ENCODE results near the gene RAP1B. TPM values are rescaled to one million over a fixed set of nuclear protein-coding genes. Genes with fewer than 3 reads are reported as not detected.

The RAP1B gene
- total and polyA plus RNA-seq, 2 of the 13 experiments (the other 11 are each of a cell fraction or from before 2014, with no cell fraction given), result 71.1 to 92.7 TPM

GRCh38 chr12:68621472-68622081 is 10.9 kb downstream of the RAP1B start:
- Histone ChIP-seq H3K4me2 (ENCODE audit: low read depth, low read length) (no peak overlapping the region), H3K79me2 (ENCODE audit: insufficient read depth, low read length) (peaks cover 99% of the 10 kb centered on the region), H3K36me3 (replicated peaks in 1 of 2; ENCODE audit: control insufficient read depth in 1 of 2, insufficient read depth in 2 of 2, low read length in 2 of 2) (peaks cover 0 to 8% of the 10 kb centered on the region in 2 experiments; a peak in 2 of 5 replicates), H4K20me1 (ENCODE audit: insufficient read depth, low read length) (peaks cover 56% of the 10 kb centered on the region), H3K4me1 (ENCODE audit: insufficient read depth, low read length) (peaks cover 40% of the 10 kb centered on the region), H3K4me3 (replicated peaks in 1 of 3; ENCODE audit: insufficient read depth in 1 of 3, low read depth in 2 of 3, low read length in 3 of 3) (no peak overlapping the region), H3K27ac (ENCODE audit: extremely low read length, insufficient read depth, low read length) (no peak overlapping the region), H3K27me3 (ENCODE audit: control insufficient read depth in 1 of 2, insufficient read depth in 2 of 2, low read length in 2 of 2) (no peaks in the 10 kb centered on the region), H3K9me3 (ENCODE audit: low read length) (no peaks in the 10 kb centered on the region), H2AFZ (ENCODE audit: low read length) (no peak overlapping the region), H3K9ac (ENCODE audit: insufficient read depth, low read depth, low read length) (no peak overlapping the region)
- no peak; the same call in 2 of the 3 replicates for ATAC-seq
- TF ChIP-seq SOX13 (IDR thresholded peaks at IDR 0.05), result no peak
- peak in 1 of 2 experiments; percentile 28; a peak in 1 of 4 replicates for TF ChIP-seq SOX13 (CRISPR knock-in tag; conservative IDR thresholded peaks at IDR 0.05 in 1 of 2, IDR thresholded peaks at IDR 0.05 in 1 of 2)
- no peak for TF ChIP-seq EHMT2 (IDR thresholded peaks at IDR 0.05; ENCODE audit: borderline replicate concordance, low read depth, low read length)
- no peak for FAIRE-seq
- ChIA-PET CTCF (ENCODE audit: low intra/inter-chr PET ratio, low total read pairs) (no interaction called here), POLR2A (interaction anchor here (2.2 kb wide), 1 partner anchor 11 kb away, joined by 10 read pairs; the partner anchor contains the start of gene RAP1B)
- no peak for DNase-seq (ENCODE audit: low spot score)
- in situ Hi-C loops (cut with HindIII; ENCODE audit: extremely low pct_ligation_motif_present, low pct_unique_long_range_greater_than_20kb), result no loop called here
- intact Hi-C loops (cut with micrococcal nuclease; ENCODE audit: unreplicated experiment), result no loop called here
- BruUV-seq (replicated peaks), result no TSS peak

- Histone ChIP-seq H3K4me2 (ENCODE audit: low read depth, low read length) (no peak overlapping the region), H3K4me1 (ENCODE audit: insufficient read depth, low read length) (peaks cover 40% of the 10 kb centered on the region), H3K27ac (ENCODE audit: extremely low read length, insufficient read depth, low read length) (no peak overlapping the region), H3K36me3 (replicated peaks in 1 of 2; ENCODE audit: control insufficient read depth in 1 of 2, insufficient read depth in 2 of 2, low read length in 2 of 2) (peaks cover 2 to 12% of the 10 kb centered on the region in 2 experiments), H3K79me2 (ENCODE audit: insufficient read depth, low read length) (peaks cover 99% of the 10 kb centered on the region), H2AFZ (ENCODE audit: low read length) (no peak overlapping the region), H4K20me1 (ENCODE audit: insufficient read depth, low read length) (peaks cover 50% of the 10 kb centered on the region), H3K9me3 (ENCODE audit: low read length) (no peaks in the 10 kb centered on the region), H3K4me3 (replicated peaks in 1 of 3; ENCODE audit: insufficient read depth in 1 of 3, low read depth in 2 of 3, low read length in 3 of 3) (no peak overlapping the region), H3K27me3 (ENCODE audit: control insufficient read depth in 1 of 2, insufficient read depth in 2 of 2, low read length in 2 of 2) (no peaks in the 10 kb centered on the region), H3K9ac (ENCODE audit: insufficient read depth, low read depth, low read length) (no peak overlapping the region)
- 89% methylated on average over 1 of the region's 1 CpG for WGBS (ENCODE audit: low lambda C conversion rate)
- intact Hi-C loops (cut with micrococcal nuclease; ENCODE audit: unreplicated experiment), result no loop called here
- in situ Hi-C loops (cut with HindIII; ENCODE audit: extremely low pct_ligation_motif_present, low pct_unique_long_range_greater_than_20kb), result no loop called here
- no peak for ATAC-seq
- no peak for FAIRE-seq
- DNase-seq (ENCODE audit: low spot score), result no peak
- ChIA-PET CTCF (ENCODE audit: low intra/inter-chr PET ratio, low total read pairs) (no interaction called here), POLR2A (interaction anchor here (2.2 kb wide), 1 partner anchor 12 kb away, joined by 10 read pairs; the partner anchor contains the start of gene RAP1B)
- no TSS peak for BruUV-seq (replicated peaks)
- TF ChIP-seq ZSCAN5A (CRISPR knock-in tag; IDR thresholded peaks at IDR 0.05; ENCODE audit: borderline replicate concordance), result no peak
These were observed 11.6 kb downstream of the RAP1B start for GRCh38 chr12:68622250-68622649.

All from HepG2 (cell line).